Gastroesophageal sphincter (tissue), 4 donors: ENCODE data around the gene ARTN. TPM values are rescaled to one million over a fixed set of nuclear protein-coding genes. Genes with fewer than 3 reads are reported as not detected.

Source experiments
- ATAC-seq: fragments of 150-250 bp; one replicate; pipeline ENCODE4 v1.9.1; 2016; ENCODE audit warnings: mild to moderate bottlenecking, moderate library complexity
- H3K27ac ChIP-seq, 4 donors: fragments of 200-600 bp; sonication (generic) in 3 of 4; 1 replicate in 3 of 4; 2 replicates in 1 of 4; pipeline ENCODE4 v1.5.1; 2016 to 2019
- H3K27me3 ChIP-seq: fragments of 200-600 bp; sonication (generic); one replicate; pipeline ENCODE4 v1.5.1; 2019
- H3K36me3 ChIP-seq, 2 donors: fragments of 200-600 bp; sonication (generic); one replicate each; pipeline ENCODE4 v1.5.1; 2019; ENCODE audit warnings: control low read depth in 1 of 2
- H3K4me1 ChIP-seq, 3 donors: fragments of 200-600 bp; sonication (generic); 1 replicate in 2 of 3; 2 replicates in 1 of 3; pipeline ENCODE4 v1.5.1; 2016 to 2019; ENCODE audit warnings: control low read depth in 2 of 3
- H3K4me3 ChIP-seq, 2 donors: fragments of 200-600 bp; sonication (generic); one replicate each; pipeline ENCODE4 v1.5.1; 2019; ENCODE audit warnings: mild to moderate bottlenecking in 1 of 2, moderate library complexity in 1 of 2
- H3K9me3 ChIP-seq, 3 donors: fragments of 200-600 bp; sonication (generic); one replicate each; pipeline ENCODE4 v1.5.1; 2017 to 2019; ENCODE audit warnings: control low read depth in 2 of 3
- EP300 ChIP-seq: sonication (generic); formaldehyde crosslinking; IDR thresholded peaks from one replicate; pipeline ENCODE4 v1.6.1; 2017; ENCODE audit warnings: antibody characterized with exemption, mild to moderate bottlenecking
- POLR2A ChIP-seq, 2 donors: fragments of 450-650 bp; IDR thresholded peaks; one replicate each; pipeline ENCODE4 v1.6.1; 2017; ENCODE audit warnings: antibody characterized with exemption in 2 of 2, mild to moderate bottlenecking in 2 of 2, moderate library complexity in 1 of 2
- POLR2AphosphoS5 ChIP-seq: sonication (generic); formaldehyde crosslinking; IDR thresholded peaks from one replicate; pipeline ENCODE4 v1.6.1; 2017; ENCODE audit warnings: antibody characterized with exemption
- WGBS, 2 donors: methylation state at CpG; one replicate each; pipeline ENCODE4 v1.1.5; 2018; ENCODE audit warnings: low coverage in 1 of 2; 5-methylcytosine and 5-hydroxymethylcytosine counted together
- total RNA-seq, 4 donors: library from RNA; depleted of rRNA; stranded (reverse); fragments of >200 nt; gene quantifications; one replicate each; pipeline ENCODE4 v1.1.0, GENCODE V29; 2016
- TF ChIP-seq, protein P1 (sequence below), 4 experiments: fragments of 200-600 bp in 2 of 4; fragments of 450-650 bp in 2 of 4; sonication (generic) in 1 of 4; IDR thresholded peaks; one replicate each; pipeline ENCODE4 v1.5.1; 2017 to 2019; ENCODE audit warnings: antibody characterized with exemption in 4 of 4, mild to moderate bottlenecking in 2 of 4, moderate library complexity in 2 of 4

The ARTN gene
- total RNA-seq, 4 donors from 2014 or later = 0.47 to 0.81 TPM; not detected in 2

DNA sequence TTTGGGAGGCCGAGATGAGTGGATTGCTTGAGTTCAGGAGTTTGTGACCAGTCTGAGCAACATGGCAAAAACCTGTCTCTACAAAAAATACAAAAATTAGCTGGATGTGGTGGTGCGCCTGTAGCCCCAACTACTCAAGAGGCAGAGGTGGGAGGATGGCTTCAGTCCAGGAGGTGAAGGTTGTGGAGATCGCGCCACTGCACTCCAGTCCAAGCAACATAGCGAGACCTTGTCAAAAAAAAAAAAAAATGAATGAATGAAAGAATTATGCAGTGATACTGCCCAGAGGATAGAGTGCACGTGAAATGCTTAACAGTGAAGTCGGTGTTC lies 35.8 kb downstream of the ARTN start:
- Histone ChIP-seq H3K4me1 (peaks cover 0 to 30% (median 10%) of the 10 kb centered on the region in 3 donors), H3K4me3 (peak overlapping the region in 1 of 2 donors; percentile 87), H3K27ac (peak overlapping the region in 1 of 4 donors; percentile 62), H3K9me3 (no peaks in the 10 kb centered on the region), H3K27me3 (no peaks in the 10 kb centered on the region), H3K36me3 (peaks cover 0 to 56% of the 10 kb centered on the region in 2 donors)
- TF ChIP-seq, protein P1, sequence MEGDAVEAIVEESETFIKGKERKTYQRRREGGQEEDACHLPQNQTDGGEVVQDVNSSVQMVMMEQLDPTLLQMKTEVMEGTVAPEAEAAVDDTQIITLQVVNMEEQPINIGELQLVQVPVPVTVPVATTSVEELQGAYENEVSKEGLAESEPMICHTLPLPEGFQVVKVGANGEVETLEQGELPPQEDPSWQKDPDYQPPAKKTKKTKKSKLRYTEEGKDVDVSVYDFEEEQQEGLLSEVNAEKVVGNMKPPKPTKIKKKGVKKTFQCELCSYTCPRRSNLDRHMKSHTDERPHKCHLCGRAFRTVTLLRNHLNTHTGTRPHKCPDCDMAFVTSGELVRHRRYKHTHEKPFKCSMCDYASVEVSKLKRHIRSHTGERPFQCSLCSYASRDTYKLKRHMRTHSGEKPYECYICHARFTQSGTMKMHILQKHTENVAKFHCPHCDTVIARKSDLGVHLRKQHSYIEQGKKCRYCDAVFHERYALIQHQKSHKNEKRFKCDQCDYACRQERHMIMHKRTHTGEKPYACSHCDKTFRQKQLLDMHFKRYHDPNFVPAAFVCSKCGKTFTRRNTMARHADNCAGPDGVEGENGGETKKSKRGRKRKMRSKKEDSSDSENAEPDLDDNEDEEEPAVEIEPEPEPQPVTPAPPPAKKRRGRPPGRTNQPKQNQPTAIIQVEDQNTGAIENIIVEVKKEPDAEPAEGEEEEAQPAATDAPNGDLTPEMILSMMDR (IDR thresholded peaks at IDR 0.05) = peak in 1 of 4 experiments; percentile 43
- no peak for TF ChIP-seq EP300
- ATAC-seq = no peak
- 45 to 60% methylated on average over 3 to 7 of the region's 7 CpGs for WGBS, 2 donors

DNA sequence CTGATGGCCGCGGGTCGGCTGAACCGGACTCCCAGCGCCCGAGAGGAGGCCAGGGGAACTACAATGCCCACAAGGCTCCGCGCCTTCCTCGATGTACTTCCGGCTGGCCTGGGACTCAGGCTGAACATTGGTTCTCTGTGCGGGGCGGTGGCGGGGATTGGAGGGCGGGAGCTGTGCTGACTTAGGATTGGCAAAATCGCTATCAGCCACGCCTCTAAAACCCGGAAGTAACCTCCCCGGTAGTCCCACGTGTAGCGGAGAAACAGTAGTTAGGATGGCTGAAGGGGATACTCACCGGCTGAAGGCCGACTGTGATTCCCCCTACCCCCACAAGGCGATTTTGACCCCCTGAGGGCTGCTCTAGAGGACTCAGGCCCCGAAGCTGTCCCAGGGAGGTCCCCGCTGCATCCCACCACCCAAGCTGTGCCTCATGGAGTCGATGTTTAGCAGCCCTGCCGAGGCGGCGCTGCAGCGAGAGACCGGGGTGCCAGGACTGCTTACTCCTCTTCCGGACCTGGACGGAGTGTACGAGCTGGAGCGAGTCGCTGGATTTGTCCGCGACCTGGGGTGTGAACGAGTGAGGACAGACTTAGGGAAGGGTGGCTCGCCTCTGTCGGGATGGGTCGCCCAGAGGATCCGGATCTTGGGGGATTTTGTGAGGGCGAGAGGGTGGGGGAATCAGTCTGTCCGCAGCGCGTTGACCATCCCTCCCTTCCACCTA lies 36.3 kb downstream of the ARTN start, which contains the start of gene DPH2:
Gene DPH2 (plus strand): TSS at position 265 of the 721 bp plus-strand sequence. CDS start 166 bp downstream, at position 431.
- peak; percentile 97 for ATAC-seq
- TF ChIP-seq POLR2AphosphoS5 (peak; percentile 11), EP300 (no peak), POLR2A (IDR thresholded peaks at IDR 0.05) (no peak)
- TF ChIP-seq, protein P1 (IDR thresholded peaks at IDR 0.05) = peak in 2 of 4 experiments; percentile 20 to 59
- Histone ChIP-seq H3K9me3 (no peaks in the 10 kb centered on the region), H3K27ac (peak within 1 kb of the TSS in 3 of 4 donors; percentile 46 to 66 (median 62)), H3K4me1 (peaks cover 0 to 31% (median 10%) of the 10 kb centered on the region in 3 donors), H3K4me3 (peak within 1 kb of the TSS; percentile 58 to 87), H3K27me3 (no peaks in the 10 kb centered on the region), H3K36me3 (peaks cover 0 to 51% of the 10 kb centered on the region in 2 donors)
- WGBS, 2 donors = 1 to 2% methylated on average over 10 to 11 of the region's 47 CpGs

DNA sequence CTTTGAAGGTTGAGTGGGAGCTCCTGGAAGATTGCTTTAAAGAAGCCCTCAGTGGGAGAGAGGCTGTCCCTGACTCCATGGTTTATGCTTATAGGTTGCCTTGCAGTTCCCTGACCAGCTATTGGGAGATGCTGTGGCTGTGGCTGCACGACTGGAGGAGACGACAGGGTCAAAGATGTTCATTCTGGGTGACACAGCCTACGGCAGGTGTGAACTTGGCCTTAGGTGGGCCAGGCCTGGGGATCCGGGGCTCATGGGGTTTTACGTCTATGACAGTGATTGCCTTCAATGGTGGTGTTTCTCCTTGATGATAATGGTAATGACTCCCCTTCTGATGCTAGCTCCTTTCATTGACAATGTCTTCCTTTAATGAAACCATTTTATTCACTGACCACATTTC lies 36.9 kb downstream of the ARTN start:
- Histone ChIP-seq H3K27me3 (no peaks in the 10 kb centered on the region), H3K36me3 (peaks cover 0 to 45% of the 10 kb centered on the region in 2 donors), H3K27ac (peak overlapping the region in 1 of 4 donors; percentile 66), H3K9me3 (no peaks in the 10 kb centered on the region), H3K4me3 (peak overlapping the region; percentile 58 to 87), H3K4me1 (peaks cover 0 to 32% (median 10%) of the 10 kb centered on the region in 3 donors)
- no peak for TF ChIP-seq EP300
- TF ChIP-seq, protein P1 (IDR thresholded peaks at IDR 0.05) = no peak
- no peak for TF ChIP-seq POLR2A (IDR thresholded peaks at IDR 0.05)
- no peak for TF ChIP-seq POLR2AphosphoS5
- ATAC-seq = no peak
- WGBS, 2 donors = 40% methylated on average over 5 of the region's 5 CpGs; no CpG with 5 or more reads in 1 of the 2 donors

DNA sequence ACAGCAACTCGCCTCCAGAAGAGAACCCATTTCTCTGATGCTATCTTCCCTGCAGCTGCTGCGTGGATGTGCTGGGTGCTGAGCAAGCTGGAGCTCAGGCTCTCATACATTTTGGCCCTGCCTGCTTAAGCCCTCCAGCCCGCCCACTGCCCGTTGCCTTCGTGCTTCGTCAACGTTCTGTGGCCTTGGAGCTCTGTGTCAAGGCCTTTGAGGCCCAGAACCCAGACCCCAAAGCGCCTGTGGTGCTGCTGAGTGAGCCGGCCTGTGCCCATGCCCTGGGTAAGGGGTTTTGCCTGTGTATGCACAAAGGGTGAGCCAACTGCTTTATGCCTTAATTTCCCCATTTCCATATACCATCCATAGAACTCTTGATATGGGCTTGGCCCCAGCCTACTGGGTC lies 37.3 kb downstream of the ARTN start:
- Histone ChIP-seq H3K27me3 (no peaks in the 10 kb centered on the region), H3K36me3 (peaks cover 0 to 41% of the 10 kb centered on the region in 2 donors), H3K9me3 (no peaks in the 10 kb centered on the region), H3K4me1 (peaks cover 0 to 36% (median 14%) of the 10 kb centered on the region in 3 donors), H3K27ac (no peak overlapping the region), H3K4me3 (peak overlapping the region in 1 of 2 donors; percentile 87)
- ATAC-seq = no peak
- WGBS, 2 donors = 83% methylated on average over 2 of the region's 9 CpGs; no CpG with 5 or more reads in 1 of the 2 donors
- TF ChIP-seq, protein P1 (IDR thresholded peaks at IDR 0.05) = no peak
- TF ChIP-seq EP300 (no peak), POLR2AphosphoS5 (no peak), POLR2A (IDR thresholded peaks at IDR 0.05) (no peak)
